HepG2 (cell line): ENCODE data around the gene OCLN. TPM values are rescaled to one million over a fixed set of nuclear protein-coding genes. Genes with fewer than 3 reads are reported as not detected.

Source experiments
- ASH2L ChIP-seq: fragments of 300-600, 200-600 bp; sonication (generic); IDR thresholded peaks from 2 replicates; pipeline ENCODE4 v1.7.0; 2017; ENCODE audit warnings: low read depth, mild to moderate bottlenecking, moderate library complexity, mixed read lengths, low read length; ENCODE audit not compliant: insufficient read length
- EZH2 ChIP-seq: conservative IDR thresholded peaks from 2 replicates; pipeline ENCODE4 v1.6.1; 2012; ENCODE audit warnings: mild to moderate bottlenecking, low read depth, low read length, moderate library complexity
- FOSL1 ChIP-seq: sonication (generic); formaldehyde crosslinking; IDR thresholded peaks from 2 replicates; pipeline ENCODE4 v1.9.0; 2021; ENCODE audit warnings: missing genetic modification reagents, borderline replicate concordance
- GATAD2A ChIP-seq: IDR thresholded peaks from 2 replicates; pipeline ENCODE4 v1.6.1; 2016
- HMG20B ChIP-seq: conservative IDR thresholded peaks from 2 replicates; pipeline ENCODE4 v1.6.1; 2016; ENCODE audit warnings: missing genetic modification reagents, missing compliant biosample characterization
- RFX1 ChIP-seq: fragments of 450-650 bp; IDR thresholded peaks from 2 replicates; pipeline ENCODE4 v1.6.1; 2017
- SMAD3 ChIP-seq: sonication (generic); formaldehyde crosslinking; IDR thresholded peaks from 2 replicates; pipeline ENCODE4 v1.4.0; 2020; ENCODE audit warnings: missing genetic modification reagents
- TBX3 ChIP-seq: fragments of 450-650 bp; IDR thresholded peaks from 2 replicates; pipeline ENCODE4 v1.6.1; 2017; ENCODE audit warnings: antibody characterized with exemption, mild to moderate bottlenecking, inconsistent platforms, borderline replicate concordance
- TERF1 ChIP-seq: sonication (generic); formaldehyde crosslinking; IDR thresholded peaks from 2 replicates; pipeline ENCODE4 v1.8.0; 2022; ENCODE audit warnings: mild to moderate bottlenecking, missing genetic modification reagents, moderate library complexity
- ZFP41 ChIP-seq: sonication (generic); formaldehyde crosslinking; IDR thresholded peaks from 2 replicates; pipeline ENCODE4 v1.4.0; 2020; ENCODE audit warnings: mild to moderate bottlenecking, missing genetic modification reagents, borderline replicate concordance
- ZNF180 ChIP-seq: sonication (generic); formaldehyde crosslinking; IDR thresholded peaks from 2 replicates; pipeline ENCODE4 v1.4.0; 2020; ENCODE audit warnings: low read depth, missing genetic modification reagents, borderline replicate concordance
- ZNF276 ChIP-seq: sonication (generic); formaldehyde crosslinking; IDR thresholded peaks from 2 replicates; pipeline ENCODE4 v1.4.0; 2020; ENCODE audit warnings: mild to moderate bottlenecking, low read depth, missing genetic modification reagents
- ZNF383 ChIP-seq: sonication (generic); formaldehyde crosslinking; IDR thresholded peaks from 2 replicates; pipeline ENCODE4 v1.4.0; 2020; ENCODE audit warnings: missing genetic modification reagents, mild to moderate bottlenecking, borderline replicate concordance
- ZNF503 ChIP-seq: sonication (generic); formaldehyde crosslinking; IDR thresholded peaks from 2 replicates; pipeline ENCODE4 v1.4.0; 2020; ENCODE audit warnings: missing genetic modification reagents
- ZNF883 ChIP-seq: sonication (generic); formaldehyde crosslinking; IDR thresholded peaks from 2 replicates; pipeline ENCODE4 v1.5.1; 2020; ENCODE audit warnings: mild to moderate bottlenecking, missing genetic modification reagents; ENCODE audit errors: not compliant biosample characterization
- polyA plus RNA-seq, 8 experiments: library from polyadenylated mRNA; depleted of rRNA in 3 of 8; stranded (reverse) in 7 of 8; unstranded in 1 of 8; fragments of >200 nt; fragmentation: Illumina TruSeq in 4 of 8; extraction: Trizol in 4 of 8; gene quantifications; 2 replicates each; pipeline versions ENCODE4 v1.2.1 to v1.2.3, GENCODE V29; 2011 to 2016; ENCODE audit warnings: low read depth in 4 of 8, missing spikeins in 1 of 8, mixed read lengths in 1 of 8; ENCODE audit not compliant: insufficient read depth in 1 of 8
- total RNA-seq, 5 experiments: library from RNA; depleted of rRNA; stranded (reverse); fragments of >200 nt; fragmentation: Illumina TruSeq; extraction: Trizol; gene quantifications; 2 replicates each; pipeline ENCODE4 v1.2.3, GENCODE V29; 2016; ENCODE audit warnings: low read depth in 1 of 5
- TF ChIP-seq, protein P1 (sequence below): IDR thresholded peaks from 2 replicates; pipeline ENCODE4 v1.6.1; 2016; ENCODE audit warnings: low read depth

OCLN gene
- total and polyA plus RNA-seq, 2 of the 13 experiments (the other 11 are each of a cell fraction or from before 2014, with no cell fraction given): 24.1 to 34.8 TPM

GRCh38 chr5:69444127-69444754 lies 48.3 kb upstream of the OCLN start (continued):
- TF ChIP-seq, protein P1, sequence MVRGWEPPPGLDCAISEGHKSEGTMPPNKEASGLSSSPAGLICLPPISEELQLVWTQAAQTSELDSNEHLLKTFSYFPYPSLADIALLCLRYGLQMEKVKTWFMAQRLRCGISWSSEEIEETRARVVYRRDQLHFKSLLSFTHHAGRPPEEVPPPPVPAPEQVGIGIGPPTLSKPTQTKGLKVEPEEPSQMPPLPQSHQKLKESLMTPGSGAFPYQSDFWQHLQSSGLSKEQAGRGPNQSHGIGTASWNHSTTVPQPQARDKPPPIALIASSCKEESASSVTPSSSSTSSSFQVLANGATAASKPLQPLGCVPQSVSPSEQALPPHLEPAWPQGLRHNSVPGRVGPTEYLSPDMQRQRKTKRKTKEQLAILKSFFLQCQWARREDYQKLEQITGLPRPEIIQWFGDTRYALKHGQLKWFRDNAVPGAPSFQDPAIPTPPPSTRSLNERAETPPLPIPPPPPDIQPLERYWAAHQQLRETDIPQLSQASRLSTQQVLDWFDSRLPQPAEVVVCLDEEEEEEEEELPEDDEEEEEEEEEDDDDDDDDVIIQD (CRISPR knock-in tag): peak; percentile 62; the same call in 1 of the 2 replicates
- TF ChIP-seq ZNF383 (CRISPR knock-in tag): no peak
- peak; percentile 58; the same call in 1 of the 2 replicates for TF ChIP-seq RFX1
- TF ChIP-seq ZNF883 (CRISPR knock-in tag): no peak
- peak; percentile 72; the same call in 1 of the 2 replicates for TF ChIP-seq HMG20B
- TF ChIP-seq ZNF276 (CRISPR knock-in tag): no peak
- TF ChIP-seq ASH2L: peak; percentile 91
- TF ChIP-seq ZNF180 (CRISPR knock-in tag): no peak
- TF ChIP-seq GATAD2A (CRISPR knock-in tag): peak; percentile 87
- peak; percentile 69; the same call in 1 of the 2 replicates for TF ChIP-seq TBX3
- TF ChIP-seq EZH2: no peak
- no peak for TF ChIP-seq TERF1
- TF ChIP-seq ZNF503 (CRISPR knock-in tag): no peak
- TF ChIP-seq FOSL1 (CRISPR knock-in tag): peak; percentile 85
- TF ChIP-seq ZFP41 (CRISPR knock-in tag): no peak
- TF ChIP-seq SMAD3 (CRISPR knock-in tag): peak; percentile 71
